AG04449 (cell line): ENCODE measurements around the gene ERICH6.
"Not testable (repeated sequence)": the region's sequence is repeated elsewhere in the genome, so short reads cannot be mapped to it uniquely, and the experiment has no call there.

Experiments
- CTCF ChIA-PET: fragments of 350-600 bp; formaldehyde crosslinking; extraction: SDS; loops from one replicate; lab custom pipeline; 2021; ENCODE audit warnings: antibody characterized with exemption; lab: Yijun Ruan, JAX
- POLR2A ChIA-PET: fragments of 400-600, 350-600 bp; formaldehyde crosslinking; extraction: SDS; loops from one replicate; lab custom pipeline; 2020; ENCODE audit warnings: antibody characterized with exemption, inconsistent platforms; lab: Yijun Ruan, JAX
- DNase-seq: peaks from one replicate; pipeline ENCODE4 v3.0.0-alpha.2; 2010; ENCODE audit warnings: low read depth, low spot score
- H3K4me3 ChIP-seq: 2 replicates; pipeline ENCODE4 v1.5.1; 2011; ENCODE audit warnings: low read depth, mild to moderate bottlenecking, control low read depth, low read length
- TF ChIP-seq, protein P1 (sequence below): IDR thresholded peaks from one replicate; pipeline ENCODE4 v1.5.1; 2011; ENCODE audit warnings: mild to moderate bottlenecking, moderate library complexity, low read length, control low read depth, inconsistent platforms; ENCODE audit not compliant: insufficient read depth; ENCODE audit errors: missing control alignments

ERICH6 gene

DNA sequence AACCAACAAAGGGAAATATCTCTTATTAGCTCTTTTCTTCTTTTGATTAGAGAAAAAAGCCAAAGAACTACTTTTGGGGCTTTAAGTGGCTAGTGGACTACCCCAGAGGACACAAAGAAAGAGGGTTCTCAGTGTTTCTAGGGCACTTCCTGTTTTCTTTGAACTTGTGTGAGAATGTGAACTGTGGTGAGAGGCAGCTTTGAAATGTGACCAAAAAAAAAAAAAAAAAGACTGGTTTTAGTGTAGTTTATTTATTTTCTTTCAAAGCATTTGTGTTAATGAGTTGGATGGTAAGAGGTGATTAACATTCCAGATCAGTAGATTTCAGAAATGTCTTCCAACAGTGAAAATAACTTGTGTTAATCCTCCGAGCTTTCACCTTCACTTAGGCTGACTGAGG, 68.2 kb downstream of the ERICH6 start:
- H3K4me3 ChIP-seq = no peak overlapping the region
- CTCF ChIA-PET = no interaction called here
- POLR2A ChIA-PET = no interaction called here
- TF ChIP-seq, protein P1, sequence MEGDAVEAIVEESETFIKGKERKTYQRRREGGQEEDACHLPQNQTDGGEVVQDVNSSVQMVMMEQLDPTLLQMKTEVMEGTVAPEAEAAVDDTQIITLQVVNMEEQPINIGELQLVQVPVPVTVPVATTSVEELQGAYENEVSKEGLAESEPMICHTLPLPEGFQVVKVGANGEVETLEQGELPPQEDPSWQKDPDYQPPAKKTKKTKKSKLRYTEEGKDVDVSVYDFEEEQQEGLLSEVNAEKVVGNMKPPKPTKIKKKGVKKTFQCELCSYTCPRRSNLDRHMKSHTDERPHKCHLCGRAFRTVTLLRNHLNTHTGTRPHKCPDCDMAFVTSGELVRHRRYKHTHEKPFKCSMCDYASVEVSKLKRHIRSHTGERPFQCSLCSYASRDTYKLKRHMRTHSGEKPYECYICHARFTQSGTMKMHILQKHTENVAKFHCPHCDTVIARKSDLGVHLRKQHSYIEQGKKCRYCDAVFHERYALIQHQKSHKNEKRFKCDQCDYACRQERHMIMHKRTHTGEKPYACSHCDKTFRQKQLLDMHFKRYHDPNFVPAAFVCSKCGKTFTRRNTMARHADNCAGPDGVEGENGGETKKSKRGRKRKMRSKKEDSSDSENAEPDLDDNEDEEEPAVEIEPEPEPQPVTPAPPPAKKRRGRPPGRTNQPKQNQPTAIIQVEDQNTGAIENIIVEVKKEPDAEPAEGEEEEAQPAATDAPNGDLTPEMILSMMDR = no peak
- no peak for DNase-seq

DNA sequence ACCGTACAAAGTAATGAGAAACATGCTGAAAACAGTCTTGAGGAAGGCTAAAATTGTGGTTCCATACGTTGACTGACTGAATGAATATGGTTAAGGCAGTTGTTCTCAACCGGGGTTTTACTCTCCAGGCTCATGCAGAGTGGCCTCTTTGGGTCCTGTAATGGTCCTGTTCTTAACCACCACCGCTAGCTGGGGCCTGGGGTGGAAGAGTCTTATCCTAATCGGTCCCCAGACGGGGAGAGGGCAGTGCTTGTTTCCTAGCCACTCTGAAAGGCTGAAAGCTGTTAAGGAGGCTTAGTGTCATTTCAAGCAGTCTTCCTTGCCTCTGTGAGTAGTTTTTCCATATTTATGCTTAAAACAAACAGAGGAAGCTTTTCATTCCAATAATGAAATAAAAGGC, 68.6 kb downstream of the ERICH6 start:
- no peak for DNase-seq
- TF ChIP-seq, protein P1 = no peak
- ChIA-PET POLR2A (no interaction called here), CTCF (no interaction called here)
- no peak overlapping the region for H3K4me3 ChIP-seq

DNA sequence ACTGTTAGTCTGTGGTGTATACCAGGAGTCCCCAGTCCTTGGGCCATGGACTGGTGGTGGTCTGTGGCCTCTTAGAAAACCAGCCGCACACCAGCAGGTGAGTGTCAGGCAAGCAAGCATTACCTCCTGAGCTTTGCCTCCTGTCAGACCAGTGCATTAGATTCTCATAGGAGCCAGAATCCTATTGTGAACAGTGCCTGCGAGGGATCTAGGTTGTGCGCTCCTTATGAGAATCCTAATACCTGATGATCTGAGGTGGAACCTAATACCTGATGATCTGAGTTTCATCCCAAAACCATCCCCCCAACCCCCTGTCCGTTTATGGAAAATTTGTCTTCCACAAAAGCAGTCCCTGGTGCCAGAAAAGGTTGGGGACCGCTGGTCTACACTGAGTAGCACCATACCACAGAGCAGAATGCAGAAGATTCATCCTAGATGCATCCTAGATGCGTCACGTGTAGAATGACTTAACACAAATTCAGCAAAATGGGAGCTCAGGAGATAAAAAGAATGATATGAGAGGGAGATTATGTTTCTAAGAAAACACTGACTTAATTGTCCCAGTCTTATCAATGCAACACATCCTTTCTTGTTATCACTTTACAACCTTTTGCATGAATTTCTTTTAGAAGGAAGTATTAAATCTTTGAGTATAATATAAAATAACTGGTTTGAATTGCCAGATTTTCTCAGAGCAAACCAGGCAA, 72.1 kb downstream of the ERICH6 start:
- ChIA-PET CTCF (interaction anchor here (1.9 kb wide), 1 partner anchor 90 kb away, joined by 5 read pairs; no protein-coding TSS in a partner anchor), POLR2A (no interaction called here)
- TF ChIP-seq, protein P1 = no peak
- H3K4me3 ChIP-seq = no peak overlapping the region
- DNase-seq = no peak

DNA sequence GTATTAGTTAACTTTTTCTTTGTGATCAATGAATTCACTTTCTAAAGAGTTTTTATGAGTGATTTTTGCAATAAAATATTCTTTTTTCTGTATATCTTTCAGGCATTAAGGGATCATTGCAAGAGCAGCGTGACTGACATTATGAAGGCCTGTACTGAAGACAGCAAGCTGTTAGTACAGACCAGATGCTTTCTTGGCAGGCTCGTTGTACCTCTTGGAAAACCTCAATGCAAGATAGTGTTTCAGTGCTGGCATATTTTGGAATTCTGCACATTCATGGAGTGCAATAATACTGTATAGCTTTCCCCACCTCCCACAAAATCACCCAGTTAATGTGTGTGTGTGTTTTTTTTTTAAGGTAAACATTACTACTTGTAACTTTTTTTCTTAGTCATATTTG, 76.2 kb downstream of the ERICH6 start:
- ChIA-PET CTCF (no interaction called here), POLR2A (no interaction called here)
- TF ChIP-seq, protein P1 = no peak

DNA sequence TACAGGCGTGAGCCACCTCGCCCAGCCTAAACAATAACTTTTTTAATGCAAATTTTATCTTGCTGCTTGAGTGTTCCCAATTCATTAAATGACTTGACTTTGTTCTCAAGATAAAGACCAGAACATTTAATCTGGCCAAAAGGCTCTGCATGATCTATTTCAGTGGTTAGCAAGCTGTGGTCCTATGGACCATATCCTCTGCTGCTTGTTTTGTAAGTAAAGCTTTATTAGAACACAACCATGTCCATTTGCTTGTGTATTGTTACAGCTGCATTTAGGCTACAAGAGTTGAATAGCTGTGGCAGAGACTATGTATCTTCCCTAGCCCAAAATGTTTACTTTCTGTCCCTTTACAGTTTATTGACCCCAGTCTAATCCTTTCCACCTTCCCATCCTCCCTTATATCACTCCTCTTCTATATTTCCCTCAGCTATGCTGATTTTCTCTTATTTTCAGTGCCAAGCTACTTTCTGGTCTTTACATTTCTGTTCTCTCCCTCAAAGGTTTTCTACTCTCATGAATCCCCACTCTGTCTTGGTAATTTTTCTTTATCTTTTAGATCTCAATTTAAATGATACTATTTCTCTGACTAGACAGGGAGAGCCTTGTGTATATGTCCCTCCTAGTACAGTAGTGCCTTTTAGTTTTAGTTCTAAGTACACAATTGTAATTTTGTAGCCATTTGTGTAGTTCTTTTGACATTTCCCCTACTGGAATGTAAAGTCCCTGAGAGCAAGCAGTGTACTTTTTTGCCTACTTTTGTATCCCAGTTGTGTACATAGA, 77.4 kb downstream of the ERICH6 start:
- TF ChIP-seq, protein P1 = no peak
- CTCF ChIA-PET = no interaction called here
- DNase-seq = no peak
- H3K4me3 ChIP-seq = no peak overlapping the region
- POLR2A ChIA-PET = no interaction called here

More for the DNA sequence above, 76.2 kb downstream of the ERICH6 start:
- no peak overlapping the region for H3K4me3 ChIP-seq
- DNase-seq = no peak

DNA sequence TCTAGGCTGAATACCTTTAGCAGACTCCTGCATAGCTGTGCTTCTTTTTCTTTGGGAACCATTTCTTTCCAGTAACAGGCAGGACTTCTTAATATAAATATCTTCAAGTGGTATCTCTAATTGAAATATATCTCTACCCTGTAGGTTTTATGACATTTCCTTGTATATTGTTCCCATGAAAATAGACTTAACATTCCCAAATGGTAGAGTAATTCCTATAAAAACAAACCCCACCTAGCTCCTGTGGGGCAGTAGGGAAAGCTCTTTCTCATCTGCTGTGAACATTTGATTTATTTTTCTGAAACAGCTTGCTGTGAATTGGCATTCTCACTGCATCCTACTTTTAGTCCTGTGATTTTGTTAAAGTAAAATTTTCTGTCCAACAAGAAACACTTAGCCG, 79.8 kb downstream of the ERICH6 start:
- no peak for DNase-seq
- TF ChIP-seq, protein P1 = no peak
- ChIA-PET POLR2A (no interaction called here), CTCF (no interaction called here)
- H3K4me3 ChIP-seq = no peak overlapping the region

DNA sequence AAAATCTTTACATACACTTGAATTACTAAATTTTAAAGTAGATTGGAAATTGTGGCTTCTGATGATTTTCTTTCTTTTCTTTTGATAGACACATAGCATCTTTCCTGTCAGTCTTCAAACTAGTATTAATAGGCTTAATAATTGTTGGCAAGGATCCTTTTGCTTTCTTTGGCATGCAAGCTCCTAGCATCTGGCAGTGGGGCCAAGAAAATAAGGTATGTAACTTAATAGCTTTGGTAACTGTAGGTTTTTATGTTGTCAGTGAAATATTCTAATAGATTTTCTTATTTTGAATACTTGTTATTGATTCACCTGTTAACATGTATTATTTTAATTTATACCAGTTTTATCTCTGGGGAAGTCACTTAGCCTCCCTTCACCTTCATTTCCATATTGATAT, 80.8 kb downstream of the ERICH6 start:
- H3K4me3 ChIP-seq, DNase-seq, POLR2A ChIA-PET, CTCF ChIA-PET: not testable (repeated sequence)
